Esophagus squamous epithelium (tissue), 5 donors: ENCODE results near the gene RBM19. TPM values are rescaled to one million over a fixed set of nuclear protein-coding genes. Genes with fewer than 3 reads are reported as not detected.

Source experiments
- DNase-seq: peaks from one replicate; lab custom pipeline; 2025; lab: John Stamatoyannopoulos, UW
- H3K27ac ChIP-seq, 4 donors: fragments of 200-600 bp; sonication (generic); one replicate each; pipeline ENCODE4 v1.5.1; 2016 to 2019; ENCODE audit warnings: mild to moderate bottlenecking in 1 of 4
- H3K27me3 ChIP-seq, 4 donors: fragments of 200-600 bp; sonication (generic); 1 replicate in 3 of 4; 2 replicates in 1 of 4; pipeline versions ENCODE4 v1.5.1 to v1.6.0; 2017 to 2021; ENCODE audit warnings: antibody characterized with exemption in 1 of 4
- H3K36me3 ChIP-seq, 3 donors: fragments of 200-600 bp; sonication (generic); one replicate each; pipeline ENCODE4 v1.5.1; 2016 to 2019
- H3K4me1 ChIP-seq, 3 donors: fragments of 200-600 bp; sonication (generic); one replicate each; pipeline ENCODE4 v1.5.1; 2017 to 2019
- H3K4me3 ChIP-seq, 4 donors: fragments of 200-600 bp; sonication (generic); 1 replicate in 3 of 4; 2 replicates in 1 of 4; pipeline ENCODE4 v1.5.1; 2016 to 2019; ENCODE audit warnings: mild to moderate bottlenecking in 2 of 4, moderate library complexity in 1 of 4
- H3K9me3 ChIP-seq, 3 donors: fragments of 200-600 bp; sonication (generic); one replicate each; pipeline ENCODE4 v1.5.1; 2016 to 2019
- CTCF ChIP-seq, 6 experiments: fragments of 450-650 bp in 4 of 6; fragments of 200-600 bp in 2 of 6; sonication (generic) in 2 of 6; IDR thresholded peaks; one replicate each; pipeline ENCODE4 v1.5.1; 2016 to 2019; ENCODE audit warnings: antibody characterized with exemption in 6 of 6, mild to moderate bottlenecking in 4 of 6, moderate library complexity in 4 of 6
- POLR2A ChIP-seq, 4 donors: fragments of 450-650 bp; IDR thresholded peaks; one replicate each; pipeline ENCODE4 v1.6.1; 2017; ENCODE audit warnings: antibody characterized with exemption in 4 of 4, mild to moderate bottlenecking in 4 of 4, moderate library complexity in 3 of 4
- WGBS, 2 donors: methylation state at CpG; one replicate each; pipeline ENCODE4 v1.1.5; 2018; 5-methylcytosine and 5-hydroxymethylcytosine counted together
- intact Hi-C: fragments of 100-400 bp; cut with DNase I; formaldehyde crosslinking; loops from one replicate; pipeline ENCODE4 v1.15.0; 2022
- total RNA-seq, 4 donors: library from RNA; depleted of rRNA; stranded (reverse); fragments of >200 nt; gene quantifications; one replicate each; pipeline ENCODE4 v1.1.0, GENCODE V29; 2016
- donor health status: DM: yes; HTN: yes; CAD: no.

RBM19 gene
- total RNA-seq, 4 donors from 2014 or later = 13.1 to 32.8 (median 27.4) TPM

GRCh38 chr12:113782873-113783272 lies 183.3 kb downstream of the RBM19 start:
- 29 to 33% methylated on average over 10 to 14 of the region's 14 CpGs for WGBS, 2 donors
- intact Hi-C loops = no loop called here
- TF ChIP-seq POLR2A (IDR thresholded peaks at IDR 0.05) (no peak), CTCF (IDR thresholded peaks at IDR 0.05) (no peak)
- H3K4me1 ChIP-seq = no peaks in the 10 kb centered on the region
- H3K27me3 ChIP-seq = peaks cover 0 to 96% (median 0%) of the 10 kb centered on the region in 4 donors
- H3K4me3 ChIP-seq = no peak overlapping the region
- H3K36me3 ChIP-seq = no peaks in the 10 kb centered on the region
- H3K9me3 ChIP-seq = no peaks in the 10 kb centered on the region
- no peak overlapping the region for H3K27ac ChIP-seq
- no peak for DNase-seq

GRCh38 chr12:113781415-113782198 lies 184.5 kb downstream of the RBM19 start:
- Histone ChIP-seq H3K4me3 (no peak overlapping the region), H3K27ac (no peak overlapping the region), H3K27me3 (peaks cover 0 to 96% (median 0%) of the 10 kb centered on the region in 4 donors), H3K9me3 (no peaks in the 10 kb centered on the region), H3K4me1 (no peaks in the 10 kb centered on the region), H3K36me3 (no peaks in the 10 kb centered on the region)
- no peak for DNase-seq
- WGBS, 2 donors = 63 to 64% methylated on average over 9 to 10 of the region's 10 CpGs
- TF ChIP-seq CTCF (IDR thresholded peaks at IDR 0.05) = no peak
- no peak for TF ChIP-seq POLR2A (IDR thresholded peaks at IDR 0.05)
- intact Hi-C loops = no loop called here

- Histone ChIP-seq H3K4me3 (no peak overlapping the region), H3K36me3 (no peaks in the 10 kb centered on the region), H3K27me3 (peaks cover 0 to 96% (median 0%) of the 10 kb centered on the region in 4 donors), H3K9me3 (no peaks in the 10 kb centered on the region), H3K4me1 (no peaks in the 10 kb centered on the region), H3K27ac (no peak overlapping the region)
- WGBS, 2 donors = 67 to 72% methylated on average over 2 of the region's 2 CpGs
- intact Hi-C loops = no loop called here
- TF ChIP-seq POLR2A (IDR thresholded peaks at IDR 0.05) = no peak
- no peak for TF ChIP-seq CTCF (IDR thresholded peaks at IDR 0.05)
- no peak for DNase-seq
Observed at GRCh38 chr12:113779774-113780173, 186.4 kb downstream of the RBM19 start.

DNA sequence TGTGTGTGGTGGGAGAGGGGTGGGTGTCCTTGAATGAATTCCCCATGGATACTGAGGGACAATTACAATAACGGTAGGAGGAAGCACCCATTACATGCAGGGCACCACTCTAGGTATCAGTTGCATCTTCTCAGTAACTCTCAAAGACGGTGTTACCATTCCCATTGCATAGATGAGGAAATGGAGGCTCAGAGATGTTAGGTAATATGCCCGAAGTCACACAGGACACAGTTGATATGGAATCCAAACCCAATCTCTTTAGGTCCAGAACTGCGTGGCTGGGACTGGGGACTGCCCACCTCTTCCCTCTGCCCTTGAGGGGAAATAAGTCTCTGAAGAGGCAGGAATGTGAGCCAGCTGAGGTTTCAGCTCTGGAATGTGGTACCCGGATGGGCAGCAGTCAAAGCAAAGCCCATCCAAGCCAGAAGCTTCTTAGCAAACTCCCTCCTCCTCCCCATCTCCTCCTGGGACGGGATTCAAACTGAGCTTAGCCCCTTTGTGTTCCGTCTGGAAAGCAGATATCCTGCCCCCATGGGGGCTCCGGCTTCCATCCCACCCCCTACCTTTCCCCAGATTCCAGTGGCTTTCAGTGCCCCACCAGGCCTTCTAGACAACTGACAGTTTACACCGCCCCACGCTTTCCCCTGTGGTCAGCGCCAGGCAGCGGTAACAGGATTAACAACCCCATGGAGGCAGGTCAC lies 187.5 kb downstream of the RBM19 start:
- H3K36me3 ChIP-seq = no peaks in the 10 kb centered on the region
- H3K4me1 ChIP-seq = no peaks in the 10 kb centered on the region
- DNase-seq = no peak
- intact Hi-C loops = no loop called here
- peaks cover 0 to 92% (median 0%) of the 10 kb centered on the region in 4 donors for H3K27me3 ChIP-seq
- H3K9me3 ChIP-seq = no peaks in the 10 kb centered on the region
- H3K4me3 ChIP-seq = no peak overlapping the region
- 29 to 30% methylated on average over 8 to 11 of the region's 12 CpGs for WGBS, 2 donors
- TF ChIP-seq POLR2A (IDR thresholded peaks at IDR 0.05) (no peak), CTCF (IDR thresholded peaks at IDR 0.05) (no peak)
- H3K27ac ChIP-seq = no peak overlapping the region

DNA sequence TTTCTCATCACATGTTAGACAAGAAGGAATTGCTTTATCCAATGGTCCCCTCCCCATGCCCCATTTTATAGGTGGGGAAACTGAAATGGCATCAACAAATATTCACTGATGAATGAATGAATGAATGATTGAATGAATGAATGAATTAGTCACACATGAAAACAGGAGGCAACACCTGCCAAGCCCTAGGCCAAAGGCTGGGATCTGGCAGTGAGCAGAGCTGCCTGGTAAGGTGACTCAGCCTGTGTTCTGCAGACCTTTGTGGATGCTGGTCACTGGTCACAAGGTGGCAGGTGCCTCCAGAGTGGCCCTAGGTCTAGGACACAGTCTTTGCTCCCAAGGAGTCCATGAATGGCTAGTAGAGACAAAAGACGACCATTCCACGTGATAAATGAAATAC lies 188.4 kb downstream of the RBM19 start:
- no peaks in the 10 kb centered on the region for H3K9me3 ChIP-seq
- no peak for TF ChIP-seq POLR2A (IDR thresholded peaks at IDR 0.05)
- TF ChIP-seq CTCF (IDR thresholded peaks at IDR 0.05) = no peak
- H3K36me3 ChIP-seq = no peaks in the 10 kb centered on the region
- no peaks in the 10 kb centered on the region for H3K4me1 ChIP-seq
- no peak overlapping the region for H3K4me3 ChIP-seq
- peaks cover 0 to 86% (median 0%) of the 10 kb centered on the region in 4 donors for H3K27me3 ChIP-seq
- intact Hi-C loops = no loop called here
- H3K27ac ChIP-seq = no peak overlapping the region
- DNase-seq = no peak
- 86 to 96% methylated on average over 2 of the region's 2 CpGs for WGBS, 2 donors
